Endothelial cell of umbilical vein (primary cell): ENCODE measurements around the gene GRM5. TPM values are rescaled to one million over a fixed set of nuclear protein-coding genes. Genes with fewer than 3 reads are reported as not detected.

Experiments used
- BruUV-seq: library from RNA; stranded (reverse); fragments of 400-500 nt; replicated peaks from 2 replicates; lab custom pipeline; 2021; lab: Mats Ljungman, UMichigan
- CTCF ChIA-PET: fragments of 300-600, 350-600 bp; sonication (Branson Sonifier 250); formaldehyde crosslinking; loops from one replicate; lab custom pipeline; 2021; ENCODE audit warnings: antibody characterized with exemption, inconsistent platforms; lab: Charles Lee
- POLR2A ChIA-PET: fragments of 300-600, 350-600 bp; sonication (Branson Sonifier 250); formaldehyde crosslinking; loops from one replicate; lab custom pipeline; 2021; ENCODE audit warnings: antibody characterized with exemption, inconsistent platforms; lab: Charles Lee
- DNase-seq: peaks from one replicate; pipeline ENCODE4 v3.0.0-alpha.2; 2011; ENCODE audit warnings: low read depth, low spot score
- FAIRE-seq: peaks from 2 replicates; lab custom pipeline; 2011; peaks lifted over from hg19 to GRCh38; lab: Jason Lieb, UNC
- H2AFZ ChIP-seq: 2 replicates; pipeline ENCODE4 v1.6.0; 2012; ENCODE audit warnings: low read depth, low read length, control low read depth, inconsistent platforms
- H3K27ac ChIP-seq: 2 replicates; pipeline ENCODE4 v1.5.1; 2011; ENCODE audit warnings: low read depth, mild to moderate bottlenecking, control low read depth, low read length, moderate library complexity; ENCODE audit not compliant: insufficient read depth
- H3K27me3 ChIP-seq, 2 experiments: 2 replicates each; pipeline versions ENCODE4 v1.6.0 to v1.6.1; 2011; ENCODE audit warnings: low read length in 2 of 2, mixed read lengths in 1 of 2; ENCODE audit not compliant: control insufficient read depth in 2 of 2, insufficient read depth in 2 of 2
- H3K36me3 ChIP-seq, 2 experiments: 2 replicates in 1 of 2; 3 replicates in 1 of 2; pipeline ENCODE4 v1.5.1; 2011; ENCODE audit warnings: low read length in 2 of 2, mild to moderate bottlenecking in 1 of 2, moderate library complexity in 1 of 2; ENCODE audit not compliant: control insufficient read depth in 2 of 2, insufficient read depth in 2 of 2; ENCODE audit errors: extremely low read depth in 1 of 2
- H3K4me1 ChIP-seq: 3 replicates; pipeline ENCODE4 v1.5.1; 2011; ENCODE audit warnings: mild to moderate bottlenecking, low read length; ENCODE audit not compliant: control insufficient read depth, insufficient read depth; ENCODE audit errors: extremely low read depth
- H3K4me2 ChIP-seq: 2 replicates; pipeline ENCODE4 v1.6.1; 2011; ENCODE audit warnings: low read length, control low read depth, mixed read lengths; ENCODE audit not compliant: insufficient read depth
- H3K4me3 ChIP-seq, 3 experiments: fragments of 200-600 bp in 1 of 3; sonication (generic), shearing (Covaris generic) in 1 of 3; replicated peaks in 1 of 3; 2 replicates each; pipeline ENCODE4 v1.5.1; 2011 to 2016; ENCODE audit warnings: control low read depth in 3 of 3, low read length in 3 of 3, mild to moderate bottlenecking in 2 of 3, inconsistent platforms in 1 of 3, low read depth in 1 of 3, moderate library complexity in 1 of 3; ENCODE audit not compliant: insufficient read depth in 1 of 3
- H3K79me2 ChIP-seq: 2 replicates; pipeline ENCODE4 v1.6.0; 2012; ENCODE audit warnings: low read length, inconsistent platforms; ENCODE audit not compliant: control insufficient read depth, insufficient read depth
- H3K9ac ChIP-seq: replicated peaks from 2 replicates; pipeline ENCODE3; 2011; ENCODE audit warnings: low read length, control low read depth; ENCODE audit not compliant: insufficient read depth; ENCODE audit errors: extremely low read depth
- H3K9me1 ChIP-seq: replicated peaks from 3 replicates; pipeline ENCODE4 v1.6.0; 2011; ENCODE audit warnings: mild to moderate bottlenecking, low read length; ENCODE audit not compliant: control insufficient read depth, insufficient read depth; ENCODE audit errors: extremely low read depth
- H3K9me3 ChIP-seq: replicated peaks from 2 replicates; pipeline ENCODE4 v1.5.1; 2012; ENCODE audit warnings: low read length, inconsistent platforms; ENCODE audit not compliant: control insufficient read depth, insufficient read depth
- H4K20me1 ChIP-seq: replicated peaks from 2 replicates; pipeline ENCODE3; 2011; ENCODE audit warnings: mild to moderate bottlenecking, low read length; ENCODE audit not compliant: control insufficient read depth, insufficient read depth; ENCODE audit errors: extremely low read depth
- CTCF ChIP-seq, 2 donors: IDR thresholded peaks; 1 replicate in 1 of 2; 2 replicates in 1 of 2; pipeline ENCODE4 v1.5.1; 2011; ENCODE audit warnings: low read length in 2 of 2, mild to moderate bottlenecking in 2 of 2, moderate library complexity in 2 of 2, control low read depth in 1 of 2, inconsistent platforms in 1 of 2, low read depth in 1 of 2; ENCODE audit not compliant: insufficient read depth in 1 of 2; ENCODE audit errors: extremely low read depth in 1 of 2
- EZH2 ChIP-seq: IDR thresholded peaks from 2 replicates; pipeline ENCODE4 v1.6.1; 2012; ENCODE audit warnings: borderline replicate concordance, low read depth, mild to moderate bottlenecking, moderate library complexity, low read length, inconsistent platforms; ENCODE audit not compliant: severe bottlenecking
- FOS ChIP-seq: IDR thresholded peaks from 2 replicates; pipeline ENCODE4 v1.6.1; 2011; ENCODE audit warnings: mild to moderate bottlenecking, low read length, moderate library complexity, borderline replicate concordance; ENCODE audit not compliant: insufficient read depth
- GATA2 ChIP-seq: IDR thresholded peaks from 2 replicates; pipeline ENCODE4 v1.7.0; 2011; ENCODE audit warnings: low read depth, mild to moderate bottlenecking, moderate library complexity, mixed read lengths, low read length; ENCODE audit not compliant: insufficient read length, insufficient read depth
- JUN ChIP-seq: IDR thresholded peaks from 2 replicates; pipeline ENCODE4 v1.6.1; 2011; ENCODE audit warnings: borderline replicate concordance, low read depth; ENCODE audit not compliant: insufficient read length, insufficient read depth
- MAX ChIP-seq: IDR thresholded peaks from 2 replicates; pipeline ENCODE4 v1.6.1; 2011; ENCODE audit not compliant: insufficient read depth, insufficient read length
- MYC ChIP-seq: IDR thresholded peaks from one replicate; pipeline ENCODE4 v1.6.1; 2011; ENCODE audit warnings: mild to moderate bottlenecking, low read depth, low read length
- POLR2A ChIP-seq: IDR thresholded peaks from 2 replicates; pipeline ENCODE4 v1.6.1; 2012; ENCODE audit warnings: low read depth, mild to moderate bottlenecking, control low read depth, low read length
- POLR2AphosphoS5 ChIP-seq: IDR thresholded peaks from 2 replicates; pipeline ENCODE4 v1.6.1; 2012; ENCODE audit warnings: low read depth, mild to moderate bottlenecking, control low read depth, low read length, moderate library complexity; ENCODE audit not compliant: insufficient read depth
- dilution Hi-C: fragments of 300-500 bp; cut with MboI; formaldehyde crosslinking; loops from one replicate; pipeline ENCODE4 v1.15.0; 2019; ENCODE audit warnings: low sequenced_read_pairs; ENCODE audit not compliant: extremely low pct_ligation_motif_present
- intact Hi-C: fragments of 100-400 bp; cut with micrococcal nuclease; formaldehyde crosslinking; loops from one replicate; pipeline ENCODE4 v1.10.0; 2022
- polyA plus RNA-seq, 4 experiments: library from polyadenylated mRNA; depleted of rRNA in 3 of 4; stranded (reverse) in 3 of 4; unstranded in 1 of 4; fragments of >200 nt; gene quantifications; 2 replicates each; pipeline versions ENCODE4 v1.2.1 to v1.2.3, GENCODE V29; 2011 to 2012; ENCODE audit warnings: missing spikeins in 1 of 4
- total RNA-seq: library from RNA; stranded (reverse); gene quantifications from 2 replicates; pipeline ENCODE4 v1.2.3, GENCODE V29; 2021

The GRM5 gene
- total and polyA plus RNA-seq, 2 donors (not counting 3 experiments of a cell fraction or from before 2014, with no cell fraction given), result 0.10 to 0.11 TPM

- Histone ChIP-seq H3K36me3 (no peaks in the 10 kb centered on the region), H3K79me2 (no peaks in the 10 kb centered on the region), H2AFZ (no peak overlapping the region), H3K9me1 (no peaks in the 10 kb centered on the region), H3K27me3 (no peaks in the 10 kb centered on the region), H3K9me3 (no peaks in the 10 kb centered on the region), H3K4me2 (no peak overlapping the region), H3K9ac (no peak overlapping the region), H3K27ac (no peak overlapping the region), H3K4me3 (no peak overlapping the region), H3K4me1 (no peaks in the 10 kb centered on the region), H4K20me1 (no peaks in the 10 kb centered on the region)
- FAIRE-seq (no peak), DNase-seq (no peak)
- dilution Hi-C loops (no loop called here), intact Hi-C loops (no loop called here)
- POLR2A ChIA-PET, result no interaction called here
- CTCF ChIA-PET, result no interaction called here
- TF ChIP-seq EZH2, result no peak
- TF ChIP-seq MAX, result no peak
- TF ChIP-seq FOS, result no peak
- no peak for TF ChIP-seq POLR2AphosphoS5
- TF ChIP-seq GATA2, result no peak
- no peak for TF ChIP-seq MYC
- TF ChIP-seq JUN, result no peak
- no peak for TF ChIP-seq CTCF (IDR thresholded peaks at IDR 0.05; ENCODE audit: extremely low read depth in 1 of 2, insufficient read depth in 1 of 2, low read depth in 1 of 2, low read length in 2 of 2)
- TF ChIP-seq POLR2A, result no peak
- BruUV-seq, result no TSS peak
Measured at GRCh38 chr11:88620568-88621130, 445.1 kb downstream of the GRM5 start.
